H1 (cell line): ENCODE data around the gene CD14. TPM values are rescaled to one million over a fixed set of nuclear protein-coding genes. Genes with fewer than 3 reads are reported as not detected.
"Not testable (repeated sequence)": the region's sequence is repeated elsewhere in the genome, so short reads cannot be mapped to it uniquely, and the experiment has no call there.

Experiments
- CTCF ChIA-PET: fragments of 300-600 bp; sonication (Branson Sonifier 250); formaldehyde crosslinking; loops from one replicate; lab custom pipeline; 2021; ENCODE audit not compliant: partially characterized antibody; lab: Charles Lee
- POLR2A ChIA-PET: fragments of 300-600 bp; sonication (Branson Sonifier 250); formaldehyde crosslinking; loops from one replicate; lab custom pipeline; 2021; ENCODE audit warnings: inconsistent platforms; ENCODE audit not compliant: partially characterized antibody; lab: Charles Lee
- DNase-seq, 2 experiments: peaks; one replicate each; pipeline versions ENCODE4 v3.0.0 to v3.0.0-alpha.2; 2010 to 2022; ENCODE audit warnings: low spot score in 2 of 2, low read depth in 1 of 2, mixed read lengths in 1 of 2
- FAIRE-seq: peaks from 2 replicates; lab custom pipeline; 2011; peaks lifted over from hg19 to GRCh38; lab: Jason Lieb, UNC
- H2AFZ ChIP-seq: 2 replicates; pipeline ENCODE4 v1.8.1; 2012; ENCODE audit warnings: low read length, inconsistent platforms
- H2AK5ac ChIP-seq: 2 replicates; pipeline ENCODE4 v1.6.1; 2013; ENCODE audit warnings: low read depth, low read length
- H2BK120ac ChIP-seq: replicated peaks from 2 replicates; pipeline ENCODE3; 2013; ENCODE audit warnings: low read depth, low read length, inconsistent platforms
- H2BK12ac ChIP-seq: 2 replicates; pipeline ENCODE4 v1.6.1; 2013; ENCODE audit warnings: low read depth, low read length
- H2BK15ac ChIP-seq: 2 replicates; pipeline ENCODE4 v1.6.1; 2013; ENCODE audit warnings: low read length
- H2BK20ac ChIP-seq: 2 replicates; pipeline ENCODE4 v1.6.1; 2013; ENCODE audit warnings: low read length
- H2BK5ac ChIP-seq: 2 replicates; pipeline ENCODE4 v1.6.1; 2013; ENCODE audit warnings: low read depth, low read length
- H3K14ac ChIP-seq: 2 replicates; pipeline ENCODE4 v1.6.1; 2013; ENCODE audit warnings: inconsistent platforms; ENCODE audit not compliant: insufficient read length
- H3K18ac ChIP-seq: 2 replicates; pipeline ENCODE4 v1.6.1; 2013; ENCODE audit warnings: low read length; ENCODE audit errors: extremely low read depth
- H3K23ac ChIP-seq: 2 replicates; pipeline ENCODE4 v1.6.1; 2013; ENCODE audit warnings: inconsistent platforms; ENCODE audit not compliant: insufficient read length
- H3K23me2 ChIP-seq: 2 replicates; pipeline ENCODE4 v1.6.1; 2013; ENCODE audit warnings: low read depth, low read length
- H3K27ac ChIP-seq: 2 replicates; pipeline ENCODE4 v1.6.1; 2011; ENCODE audit warnings: low read depth, low read length, inconsistent platforms
- H3K27me3 ChIP-seq, 4 experiments: replicated peaks in 1 of 4; 1 replicate in 1 of 4; 2 replicates in 3 of 4; pipeline versions ENCODE4 v1.6.1 to v1.8.1; 2011 to 2013; ENCODE audit warnings: low read length in 3 of 4, mild to moderate bottlenecking in 3 of 4, inconsistent platforms in 2 of 4, mixed read lengths in 2 of 4, moderate library complexity in 1 of 4; ENCODE audit not compliant: control insufficient read depth in 3 of 4, insufficient read depth in 3 of 4; ENCODE audit errors: extremely low read depth in 1 of 4
- H3K36me3 ChIP-seq, 4 experiments: 2 replicates each; pipeline versions ENCODE4 v1.6.1 to v1.8.1; 2011 to 2013; ENCODE audit warnings: mild to moderate bottlenecking in 4 of 4, low read length in 3 of 4, moderate library complexity in 2 of 4, control low read depth in 1 of 4, inconsistent platforms in 1 of 4; ENCODE audit not compliant: insufficient read depth in 4 of 4, control insufficient read depth in 2 of 4
- H3K4ac ChIP-seq: replicated peaks from 2 replicates; pipeline ENCODE3; 2013; ENCODE audit warnings: low read length, low read depth, mixed read lengths, inconsistent platforms; ENCODE audit not compliant: insufficient read length
- H3K4me1 ChIP-seq, 4 experiments: replicated peaks in 1 of 4; 1 replicate in 1 of 4; 2 replicates in 3 of 4; pipeline versions ENCODE4 v1.6.1 to v1.8.1; 2011 to 2013; ENCODE audit warnings: low read length in 3 of 4, inconsistent platforms in 2 of 4, mixed read lengths in 1 of 4; ENCODE audit not compliant: insufficient read depth in 4 of 4, control insufficient read depth in 3 of 4
- H3K4me2 ChIP-seq, 2 experiments: 2 replicates each; pipeline versions ENCODE4 v1.6.1 to v1.8.1; 2011 to 2013; ENCODE audit warnings: low read depth in 2 of 2, low read length in 2 of 2, control low read depth in 1 of 2, inconsistent platforms in 1 of 2, mild to moderate bottlenecking in 1 of 2; ENCODE audit not compliant: insufficient read depth in 1 of 2
- H3K4me3 ChIP-seq, 4 experiments: fragments of 200-600, 300-600 bp in 1 of 4; sonication (generic), shearing (Covaris generic), sonication (Bioruptor Twin) in 1 of 4; 2 replicates each; pipeline versions ENCODE4 v1.5.1 to v1.8.1; 2011 to 2016; ENCODE audit warnings: low read length in 4 of 4, low read depth in 3 of 4, control low read depth in 2 of 4, inconsistent platforms in 2 of 4, mild to moderate bottlenecking in 2 of 4, mixed read lengths in 1 of 4, moderate library complexity in 1 of 4; ENCODE audit not compliant: insufficient read depth in 2 of 4; ENCODE audit errors: extremely low read depth in 1 of 4
- H3K56ac ChIP-seq: replicated peaks from 2 replicates; pipeline ENCODE3; 2013; ENCODE audit warnings: low read depth, mild to moderate bottlenecking, mixed read lengths, low read length, inconsistent platforms; ENCODE audit not compliant: insufficient read length
- H3K79me1 ChIP-seq: 2 replicates; pipeline ENCODE4 v1.6.1; 2013; ENCODE audit warnings: low read depth, low read length, control low read depth
- H3K79me2 ChIP-seq, 2 experiments: 2 replicates each; pipeline versions ENCODE4 v1.6.1 to v1.8.1; 2012 to 2013; ENCODE audit warnings: low read length in 2 of 2, mild to moderate bottlenecking in 2 of 2, inconsistent platforms in 1 of 2; ENCODE audit not compliant: insufficient read depth in 2 of 2, control insufficient read depth in 1 of 2
- H3K9ac ChIP-seq, 4 experiments: replicated peaks in 1 of 4; 1 replicate in 1 of 4; 2 replicates in 3 of 4; pipeline versions ENCODE4 v1.6.1 to v1.8.1; 2011 to 2013; ENCODE audit warnings: low read depth in 3 of 4, low read length in 3 of 4, control low read depth in 2 of 4, mild to moderate bottlenecking in 2 of 4, moderate library complexity in 2 of 4, inconsistent platforms in 1 of 4; ENCODE audit errors: extremely low read depth in 1 of 4
- H3K9me3 ChIP-seq, 2 experiments: 2 replicates each; pipeline versions ENCODE4 v1.6.1 to v1.8.1; 2012 to 2013; ENCODE audit warnings: mild to moderate bottlenecking in 2 of 2, moderate library complexity in 2 of 2, control low read depth in 1 of 2, inconsistent platforms in 1 of 2, low read depth in 1 of 2, low read length in 1 of 2, mixed read lengths in 1 of 2; ENCODE audit not compliant: insufficient read depth in 2 of 2
- H4K20me1 ChIP-seq, 2 experiments: replicated peaks in 1 of 2; 2 replicates each; pipeline versions ENCODE3 to v1.8.1; 2011 to 2013; ENCODE audit warnings: inconsistent platforms in 2 of 2, low read length in 2 of 2, mild to moderate bottlenecking in 1 of 2; ENCODE audit not compliant: insufficient read depth in 2 of 2, control insufficient read depth in 1 of 2
- H4K5ac ChIP-seq: 2 replicates; pipeline ENCODE4 v1.6.1; 2013; ENCODE audit warnings: low read length, low read depth, mixed read lengths, inconsistent platforms; ENCODE audit not compliant: insufficient read length
- H4K8ac ChIP-seq: 2 replicates; pipeline ENCODE4 v1.8.0; 2013; ENCODE audit warnings: mild to moderate bottlenecking, moderate library complexity, low read length, inconsistent platforms; ENCODE audit not compliant: insufficient read depth; ENCODE audit errors: extremely low read depth
- H4K91ac ChIP-seq: replicated peaks from 2 replicates; pipeline ENCODE3; 2013; ENCODE audit warnings: low read length, mixed read lengths, inconsistent platforms; ENCODE audit not compliant: insufficient read length
- polyA plus RNA-seq, 7 experiments: library from polyadenylated mRNA; depleted of rRNA in 3 of 7; stranded (reverse) in 5 of 7; unstranded in 2 of 7; fragments of >200 nt in 5 of 7; fragments of 200-250 nt in 2 of 7; gene quantifications; 1 replicate in 5 of 7; 2 replicates in 1 of 7; 4 replicates in 1 of 7; pipeline versions ENCODE4 v1.2.1 to v1.2.3, GENCODE V29; 2011 to 2013; ENCODE audit warnings: missing spikeins in 2 of 7, mixed read lengths in 2 of 7
- total RNA-seq: library from RNA; stranded (reverse); fragmentation: NEBNext Ultra II Directional; extraction: Animal tissue kit (Norgen Biotek cat#: 25700); gene quantifications from 2 replicates; pipeline ENCODE4 v1.2.1, GENCODE V29; 2021

Gene CD14
- total and polyA plus RNA-seq, 2 of the 8 experiments (the other 6 are each of a cell fraction or from before 2014, with no cell fraction given): 0.15 TPM; not detected in 1

DNA sequence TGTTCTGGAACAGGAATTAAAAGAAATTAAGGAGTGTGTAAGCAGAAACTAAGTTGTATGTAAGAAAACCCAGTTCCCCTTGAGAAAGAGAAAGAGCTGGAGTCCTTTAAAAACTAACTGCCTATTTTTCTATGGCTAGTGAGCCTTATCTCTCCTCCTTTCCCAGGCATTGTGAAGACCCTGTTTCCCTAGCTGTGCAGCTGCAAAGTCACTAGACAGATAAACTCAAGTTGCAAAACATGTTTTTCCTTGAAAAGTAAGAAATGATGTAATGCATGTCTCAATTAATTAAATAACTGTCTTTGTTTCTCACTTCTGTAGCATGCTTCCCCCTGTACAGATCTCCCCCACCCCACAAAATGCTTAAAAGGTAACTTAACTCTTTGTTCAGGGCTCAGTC lies 9.9 kb downstream of the CD14 start:
- H3K23ac ChIP-seq, H2BK5ac ChIP-seq, DNase-seq, H3K27ac ChIP-seq, H2AFZ ChIP-seq, POLR2A ChIA-PET, H3K18ac ChIP-seq, H3K79me2 ChIP-seq, FAIRE-seq, H3K4me3 ChIP-seq, H3K4ac ChIP-seq, H3K56ac ChIP-seq, H3K4me1 ChIP-seq, H2BK12ac ChIP-seq, H3K79me1 ChIP-seq, H3K27me3 ChIP-seq, H4K8ac ChIP-seq, H2BK120ac ChIP-seq, H3K4me2 ChIP-seq, H4K91ac ChIP-seq, H3K36me3 ChIP-seq, H2BK15ac ChIP-seq, H3K14ac ChIP-seq, H2AK5ac ChIP-seq, H2BK20ac ChIP-seq, H3K9ac ChIP-seq, H4K20me1 ChIP-seq, H3K23me2 ChIP-seq, H4K5ac ChIP-seq: not testable (repeated sequence)
- peaks cover 23 to 35% of the 10 kb centered on the region in 2 experiments for H3K9me3 ChIP-seq
- CTCF ChIA-PET: interaction anchor here (1.1 to 1.5 kb wide), 2 partner anchors 12 to 16 kb away, joined by 3 read pairs; no protein-coding TSS in a partner anchor
